ENCODE data around the gene POLR2C. TPM values are rescaled to one million over a fixed set of nuclear protein-coding genes. Genes with fewer than 3 reads are reported as not detected.
"Not testable (repeated sequence)": the region's sequence is repeated elsewhere in the genome, so short reads cannot be mapped to it uniquely, and the experiment has no call there.

The POLR2C gene
- total RNA-seq, 1 donor from 2014 or later: 118 TPM

DNA sequence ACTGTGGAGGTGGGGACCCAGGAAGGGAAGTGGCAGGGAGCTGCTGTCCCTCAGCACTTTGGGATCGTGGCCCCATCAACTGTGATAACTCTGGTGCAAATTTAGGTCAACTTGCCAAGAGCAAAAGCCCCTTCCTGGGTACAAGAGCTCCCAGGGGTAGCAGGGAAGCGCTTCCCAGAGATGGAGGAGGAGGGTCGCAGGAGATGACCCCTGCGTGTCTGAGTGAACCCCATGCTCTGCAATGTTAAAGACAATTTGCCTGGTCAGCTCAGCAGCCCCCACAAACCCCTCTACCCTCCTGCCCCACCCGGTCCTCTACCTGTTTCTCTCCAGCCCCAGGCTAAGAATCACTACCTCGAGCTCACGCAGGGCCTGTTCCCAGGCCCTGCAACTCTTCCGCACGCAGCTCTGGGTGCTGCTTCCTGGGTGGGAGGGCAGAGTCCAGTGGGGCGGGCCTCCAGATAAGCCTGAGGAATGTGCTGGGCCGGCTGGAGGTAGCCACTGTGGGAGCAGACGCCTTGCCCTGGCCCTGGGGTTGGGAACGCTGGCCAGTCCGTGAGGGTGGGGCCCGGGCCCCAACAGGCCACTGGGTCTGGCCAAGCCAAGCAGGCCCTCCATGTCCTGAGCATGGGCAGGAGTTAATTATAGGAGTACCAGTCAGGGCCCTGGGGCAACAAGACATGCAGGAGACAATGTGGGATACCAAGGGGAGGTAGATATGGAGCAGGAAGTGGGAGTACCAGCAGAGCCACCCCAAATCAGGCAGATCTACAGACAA lies 17.7 kb downstream of the POLR2C start:
- no peak for DNase-seq

DNA sequence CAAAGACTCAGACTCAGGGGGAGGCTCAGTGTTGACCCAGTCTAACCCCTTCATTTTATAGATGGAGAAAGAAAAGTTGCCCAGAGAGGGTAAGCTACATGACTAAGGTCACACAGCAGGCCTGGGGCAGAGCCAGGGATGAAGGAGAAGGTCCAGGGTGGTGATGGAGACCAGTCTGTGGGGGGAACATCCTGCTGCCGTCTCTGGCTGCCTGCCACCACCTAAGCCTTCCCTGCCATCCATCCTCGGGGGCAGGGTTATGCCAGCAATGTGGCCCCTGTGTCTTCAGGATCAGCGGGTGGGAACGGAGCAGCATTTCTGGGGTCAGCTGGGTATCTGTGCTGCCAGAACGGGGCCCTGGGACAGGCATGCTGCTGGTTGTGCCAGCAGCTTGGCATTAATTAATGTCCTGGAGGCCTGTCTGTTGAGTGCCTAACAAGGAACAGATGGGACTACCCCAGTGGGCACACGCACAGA lies 18.3 kb downstream of the POLR2C start:
- DNase-seq: no peak

GRCh38 chr16:57481421-57481820 lies 18.9 kb downstream of the POLR2C start:
- DNase-seq: no peak

DNA sequence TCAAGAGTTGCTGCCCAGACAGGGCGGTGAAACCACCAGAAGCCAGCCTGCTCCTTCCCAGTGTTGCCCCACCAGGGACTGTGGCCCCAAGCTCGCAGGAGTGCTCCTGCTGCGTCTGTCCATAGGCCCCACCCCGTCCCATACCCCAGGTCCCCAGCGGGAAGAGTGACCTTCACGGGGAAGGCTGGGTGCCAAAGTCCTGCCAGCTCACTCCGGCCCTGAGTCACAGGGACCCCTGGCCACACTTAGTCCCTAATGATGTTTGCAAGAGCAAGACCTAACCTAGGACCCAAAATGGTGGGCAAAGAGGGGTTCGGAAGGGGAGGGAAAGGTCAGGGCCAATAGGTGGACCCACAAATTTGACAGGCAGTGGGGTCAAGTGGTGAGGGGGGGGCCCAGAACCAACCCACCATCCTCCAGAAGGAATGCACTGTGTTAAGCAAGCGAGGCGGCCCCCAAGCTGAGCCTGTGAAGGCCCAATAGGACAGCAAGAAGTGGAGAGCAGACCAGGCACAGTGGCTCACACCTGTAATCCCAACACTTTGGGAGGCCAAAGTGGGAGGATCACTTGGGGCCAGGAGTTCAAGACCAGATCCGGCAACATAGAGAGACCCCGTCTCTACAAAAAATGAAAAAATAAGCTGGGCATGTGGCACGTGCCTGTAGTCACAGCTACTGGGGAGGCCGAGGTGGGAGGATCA lies 20.5 kb downstream of the POLR2C start:
- DNase-seq: no peak

DNA sequence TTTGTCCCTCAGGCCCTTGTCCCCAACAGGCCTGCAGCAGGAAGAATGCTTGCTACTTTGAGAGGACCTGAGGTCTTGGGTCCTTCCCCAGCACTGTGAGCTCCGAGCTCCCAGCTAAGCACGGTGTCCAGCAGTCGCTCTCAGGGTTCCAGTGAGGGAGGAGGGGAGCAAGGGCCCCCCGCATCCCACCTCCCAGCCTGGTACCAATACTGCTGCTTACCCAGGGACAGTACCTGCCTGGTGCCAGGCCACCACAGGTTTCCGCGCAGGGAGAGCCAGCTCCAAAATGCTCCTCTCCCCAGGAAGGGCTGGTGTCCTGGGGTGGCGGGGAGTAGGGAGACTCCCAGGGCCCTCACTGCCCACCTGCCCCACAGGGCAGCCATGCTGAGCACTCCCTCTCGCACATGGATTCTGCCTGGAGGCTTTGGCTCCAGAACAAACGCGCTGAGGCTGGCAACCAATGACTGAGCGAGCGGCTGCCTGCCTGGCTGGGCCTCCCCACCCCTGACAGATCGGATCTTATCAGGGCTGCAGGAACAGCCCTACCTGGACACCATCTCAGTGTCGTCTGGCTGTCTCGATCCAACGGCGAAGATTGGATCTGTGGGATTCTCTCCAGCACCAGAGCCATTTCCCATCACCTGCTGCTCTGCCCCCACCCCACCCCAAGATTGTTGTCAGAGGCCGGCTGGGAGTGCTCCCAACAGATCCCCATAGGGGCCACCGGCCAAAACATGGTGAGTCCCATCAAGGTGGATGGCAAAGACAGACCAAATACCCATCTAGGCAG lies 21.4 kb downstream of the POLR2C start:
- no peak for DNase-seq

GRCh38 chr16:57484515-57485005 lies 22.1 kb downstream of the POLR2C start:
- DNase-seq: no peak

DNA sequence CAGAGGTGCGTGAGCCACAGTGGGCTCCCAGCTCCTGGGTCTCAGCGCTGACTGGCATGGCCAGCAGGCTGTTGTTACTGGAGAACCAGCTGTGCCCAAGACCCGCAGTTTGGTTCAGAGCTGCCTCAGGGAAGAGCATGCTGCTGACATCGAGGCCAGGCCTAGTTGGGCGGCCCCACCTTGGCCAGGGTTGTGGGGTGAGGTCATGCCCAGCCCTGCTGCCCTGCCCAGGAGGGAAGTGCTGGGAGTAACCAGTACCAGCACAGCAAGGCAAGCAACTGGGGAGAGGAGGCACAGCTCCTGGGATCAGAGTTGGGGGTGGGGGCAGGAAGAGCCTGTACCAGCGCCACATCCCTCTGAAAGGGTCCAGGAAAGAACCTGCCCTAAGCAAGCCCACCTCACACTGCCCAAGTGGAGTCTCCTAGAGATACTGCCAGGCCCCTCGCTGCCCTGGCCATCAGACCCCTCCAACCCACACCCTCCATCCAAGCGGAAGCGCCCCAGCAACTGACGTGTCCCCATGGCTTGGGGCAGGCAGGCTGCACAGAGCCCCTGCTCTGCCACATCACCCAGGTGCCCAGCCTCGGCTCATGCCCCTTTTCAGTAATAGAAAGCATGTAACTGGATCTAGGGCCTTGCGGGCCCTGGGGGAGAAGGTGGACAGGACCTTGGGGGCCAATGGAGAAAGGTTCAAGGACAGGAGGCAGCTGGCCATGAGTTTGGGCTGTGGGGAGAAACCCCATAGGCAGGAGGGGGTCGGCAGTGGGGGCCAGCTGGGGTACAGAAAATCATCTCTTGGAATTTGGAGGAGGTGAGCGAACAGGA lies 22.8 kb downstream of the POLR2C start:
- no peak for DNase-seq

- peak; percentile 64 for DNase-seq
Measured at GRCh38 chr16:57485916-57486857, 23.7 kb downstream of the POLR2C start, which contains the start of gene DOK4. TSS of gene DOK4 (minus strand) at chr16:57486493. CDS start at chr16:57479507, 6,986 bp downstream.

- no peak for DNase-seq
Measured at GRCh38 chr16:57486858-57487834, 24.7 kb downstream of the POLR2C start.

GRCh38 chr16:57489229-57489628 lies 26.8 kb downstream of the POLR2C start:
- no peak for DNase-seq

- no peak for DNase-seq
Measured at GRCh38 chr16:57493767-57494166, 31.3 kb downstream of the POLR2C start.

DNA sequence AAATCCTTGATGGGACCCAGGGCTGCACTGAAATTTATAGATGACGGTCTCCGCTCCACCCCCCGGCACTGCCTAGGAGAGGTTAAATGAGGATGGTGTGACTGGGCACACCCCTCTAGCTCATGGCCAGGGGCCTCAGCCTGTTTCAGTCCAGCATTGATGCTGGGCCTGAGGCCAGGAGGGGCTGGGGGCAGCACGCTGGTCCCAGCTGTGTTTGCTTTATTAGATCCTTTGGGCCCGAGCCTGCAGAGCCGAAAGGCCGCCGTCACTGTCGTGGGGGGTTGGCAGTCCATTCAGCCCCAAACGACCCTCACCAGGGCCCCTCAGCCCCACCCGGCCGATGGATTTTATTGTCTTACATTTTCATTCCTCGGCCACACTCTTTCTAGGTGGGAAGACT lies 34.6 kb downstream of the POLR2C start:
- no peak for DNase-seq

DNA sequence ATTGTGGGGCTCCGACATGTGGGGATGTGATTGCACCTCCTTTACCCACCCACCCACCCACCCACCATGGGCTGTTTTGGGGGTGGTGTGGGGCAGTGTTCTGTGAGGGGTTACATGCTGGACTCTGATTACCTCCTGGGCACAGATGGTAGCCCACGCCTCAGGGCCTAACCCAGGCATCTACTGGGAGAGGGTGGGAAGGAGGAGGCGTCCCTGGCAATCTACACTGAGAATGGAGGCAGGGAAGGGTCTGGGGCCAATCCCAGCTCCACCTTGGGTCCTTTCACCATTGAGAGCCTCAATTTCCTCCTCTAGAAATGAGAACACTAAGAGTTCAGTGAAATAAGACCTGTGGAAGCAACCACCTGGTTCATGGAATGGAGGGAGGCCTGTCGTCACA lies 35.6 kb downstream of the POLR2C start:
- DNase-seq: no peak

- not testable (repeated sequence) for DNase-seq
Measured at GRCh38 chr16:57499941-57500340, 37.5 kb downstream of the POLR2C start.

GRCh38 chr16:57500578-57501111 lies 38.2 kb downstream of the POLR2C start:
- no peak for DNase-seq

- DNase-seq: no peak
Measured at GRCh38 chr16:57501492-57501891, 39.0 kb downstream of the POLR2C start.

DNA sequence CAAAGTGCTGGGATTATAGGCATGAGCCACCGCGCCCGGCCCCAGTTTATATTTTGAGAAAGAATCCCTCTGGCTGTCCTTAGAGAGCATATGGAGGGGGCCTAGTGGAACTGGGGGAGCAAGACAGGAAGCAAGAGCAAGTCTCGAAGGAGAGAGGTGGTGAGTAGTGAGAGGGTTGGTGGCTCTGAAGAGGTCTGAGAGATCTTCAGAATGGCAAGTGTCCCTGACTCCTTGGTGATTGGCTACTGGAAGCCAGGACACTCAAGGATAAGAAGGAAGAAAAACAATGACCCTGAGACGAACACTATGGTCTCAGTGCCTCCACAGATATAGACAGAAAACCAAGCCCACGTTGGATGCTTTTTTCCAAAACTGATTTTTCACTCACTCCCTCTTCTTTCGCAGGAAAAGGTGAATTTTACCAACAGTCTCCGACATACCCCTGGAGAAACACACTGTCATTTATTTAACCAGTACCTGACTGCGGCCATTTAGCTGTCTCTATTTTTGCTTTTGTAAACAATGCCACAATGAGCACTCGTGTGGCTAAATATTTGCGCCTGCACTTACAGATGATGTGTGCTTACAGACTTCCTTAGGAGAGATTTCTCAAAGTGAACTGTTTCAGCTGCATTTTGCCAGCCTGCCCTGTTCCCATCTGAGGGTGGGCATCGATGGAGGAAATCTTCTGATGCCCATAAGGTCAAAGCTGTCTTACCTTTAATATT lies 39.7 kb downstream of the POLR2C start:
- DNase-seq: no peak

DNA sequence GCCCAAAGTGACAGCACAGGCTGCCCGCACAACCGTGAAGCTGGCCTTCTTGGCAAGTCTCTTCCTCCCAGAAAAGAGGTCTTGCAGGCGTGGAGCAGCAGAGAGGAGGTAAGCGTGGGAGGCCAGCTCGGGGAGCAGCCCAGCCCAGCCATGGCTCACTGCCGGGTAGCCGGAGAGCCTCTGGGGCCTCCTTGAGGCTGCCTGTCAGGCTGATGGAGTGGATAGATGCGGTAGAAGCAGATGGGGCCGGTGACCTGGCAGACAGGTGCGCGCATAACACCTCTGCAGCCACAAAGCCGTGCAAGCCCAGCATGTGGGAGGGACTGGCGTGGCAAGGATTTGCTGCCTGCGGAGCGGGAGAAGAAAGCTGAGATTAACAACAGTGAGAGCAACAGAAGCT lies 40.9 kb downstream of the POLR2C start:
- DNase-seq: no peak

GRCh38 chr16:57504001-57504400 lies 41.5 kb downstream of the POLR2C start:
- no peak for DNase-seq
